ENCODE measurements around the gene MT1H.

Gene MT1H

DNA sequence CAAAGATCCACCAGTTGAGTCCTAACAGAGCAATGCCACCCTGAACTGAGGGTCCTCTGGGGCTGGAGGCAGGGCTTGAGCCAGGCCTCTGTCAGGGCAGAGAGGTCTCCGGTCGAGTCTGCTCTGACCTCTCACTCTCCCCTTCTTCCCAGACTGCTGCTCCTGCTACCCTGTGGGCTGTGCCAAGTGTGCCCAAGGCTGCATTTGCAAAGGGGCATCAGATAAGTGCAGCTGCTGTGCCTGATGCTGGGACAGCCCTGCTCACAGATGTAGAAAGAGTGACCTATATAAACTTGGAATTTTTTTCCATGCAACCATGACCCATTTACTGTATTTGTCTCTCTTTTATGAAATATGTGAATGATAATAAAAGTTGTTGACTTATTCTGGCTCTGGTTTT is 20.3 kb upstream of the MT1H start:
- H3K9me2 ChIP-seq (replicated peaks; ENCODE audit: insufficient read depth, low read length): no peaks in the 10 kb centered on the region
- H3K9me3 ChIP-seq (replicated peaks; ENCODE audit: insufficient read depth, low read length): no peaks in the 10 kb centered on the region
- no peaks in the 10 kb centered on the region for H3K4me1 ChIP-seq (ENCODE audit: low read length)
- no peak overlapping the region for H3K27ac ChIP-seq (ENCODE audit: low read length)
- no peak overlapping the region for H3K4me2 ChIP-seq (ENCODE audit: low read depth, low read length)
- H3K27me3 ChIP-seq (replicated peaks; ENCODE audit: insufficient read depth, low read length): peaks cover 54% of the 10 kb centered on the region
- H3K9ac ChIP-seq (ENCODE audit: low read length): no peak overlapping the region
- no peak overlapping the region for H3K4me3 ChIP-seq (ENCODE audit: low read length)
- TF ChIP-seq CTCF (IDR thresholded peaks at IDR 0.05; ENCODE audit: low read length): no peak
- TF ChIP-seq EZH2phosphoT487 (IDR thresholded peaks at IDR 0.05; ENCODE audit: low read length): no peak
- TF ChIP-seq EZH2 (optimal IDR thresholded peaks at IDR 0.05; ENCODE audit: low read depth, low read length): no peak
- no peaks in the 10 kb centered on the region for H4K20me1 ChIP-seq (ENCODE audit: insufficient read depth, low read length)
- no peaks in the 10 kb centered on the region for H3K79me2 ChIP-seq (ENCODE audit: low read length)
- H2AFZ ChIP-seq (ENCODE audit: low read length): no peak overlapping the region
- DNase-seq: no peak
- no peaks in the 10 kb centered on the region for H3K36me3 ChIP-seq (replicated peaks; ENCODE audit: insufficient read depth, low read length)
- H3F3A ChIP-seq (ENCODE audit: insufficient read depth, low read length): no peaks in the 10 kb centered on the region

- no peaks in the 10 kb centered on the region for H3K9me3 ChIP-seq (replicated peaks; ENCODE audit: insufficient read depth, low read length)
- no peaks in the 10 kb centered on the region for H3K36me3 ChIP-seq (replicated peaks; ENCODE audit: insufficient read depth, low read length)
- no peak overlapping the region for H2AFZ ChIP-seq (ENCODE audit: low read length)
- H3K4me3 ChIP-seq (ENCODE audit: low read length): no peak overlapping the region
- H3K9ac ChIP-seq (ENCODE audit: low read length): no peak overlapping the region
- H4K20me1 ChIP-seq (ENCODE audit: insufficient read depth, low read length): no peaks in the 10 kb centered on the region
- H3K27ac ChIP-seq (ENCODE audit: low read length): no peak overlapping the region
- H3F3A ChIP-seq (ENCODE audit: insufficient read depth, low read length): no peaks in the 10 kb centered on the region
- H3K9me2 ChIP-seq (replicated peaks; ENCODE audit: insufficient read depth, low read length): no peaks in the 10 kb centered on the region
- H3K79me2 ChIP-seq (ENCODE audit: low read length): no peaks in the 10 kb centered on the region
- H3K4me1 ChIP-seq (ENCODE audit: low read length): no peaks in the 10 kb centered on the region
- H3K27me3 ChIP-seq (replicated peaks; ENCODE audit: insufficient read depth, low read length): peaks cover 49% of the 10 kb centered on the region
- H3K4me2 ChIP-seq (ENCODE audit: low read depth, low read length): no peak overlapping the region
- no peak for TF ChIP-seq CTCF (IDR thresholded peaks at IDR 0.05; ENCODE audit: low read length)
- DNase-seq: no peak
Measured at GRCh38 chr16:56649820-56650219, 19.8 kb upstream of the MT1H start.

DNA sequence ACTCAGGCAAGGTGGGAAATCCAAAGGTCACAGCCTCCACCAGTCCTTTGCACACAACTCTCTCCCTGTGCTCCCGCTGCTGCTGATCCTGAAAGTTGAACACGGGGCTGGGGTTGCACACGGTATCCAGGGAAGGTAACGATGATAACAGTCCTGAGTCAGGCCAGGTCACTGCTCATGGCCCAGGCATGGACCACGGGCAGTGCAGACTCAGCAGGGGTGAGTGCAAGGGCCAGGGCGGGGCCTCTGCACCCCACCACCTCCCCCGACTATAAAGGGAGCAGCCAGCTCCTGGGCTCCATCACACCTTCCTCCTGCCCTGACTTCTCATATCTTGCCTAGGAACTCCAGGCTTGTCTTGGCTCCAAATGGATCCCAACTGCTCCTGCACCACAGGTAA is 18.0 kb upstream of the MT1H start, which contains the start of gene MT1B:
MT1B (plus strand) TSS at position 301 of the 400 bp plus-strand sequence; CDS start at position 369, 68 bp downstream.
- DNase-seq: no peak
- no peaks in the 10 kb centered on the region for H3K9me3 ChIP-seq (replicated peaks; ENCODE audit: insufficient read depth, low read length)
- TF ChIP-seq CTCF (IDR thresholded peaks at IDR 0.05; ENCODE audit: low read length) (no peak), EZH2phosphoT487 (IDR thresholded peaks at IDR 0.05; ENCODE audit: low read length) (no peak), EZH2 (optimal IDR thresholded peaks at IDR 0.05; ENCODE audit: low read depth, low read length) (no peak)
- H3K4me1 ChIP-seq (ENCODE audit: low read length): no peaks in the 10 kb centered on the region
- no peaks in the 10 kb centered on the region for H3K79me2 ChIP-seq (ENCODE audit: low read length)
- H3K27me3 ChIP-seq (replicated peaks; ENCODE audit: insufficient read depth, low read length): peaks cover 50% of the 10 kb centered on the region
- H4K20me1 ChIP-seq (ENCODE audit: insufficient read depth, low read length): no peaks in the 10 kb centered on the region
- H2AFZ ChIP-seq (ENCODE audit: low read length): no peak within 1 kb of the TSS
- H3K4me3 ChIP-seq (ENCODE audit: low read length): no peak within 1 kb of the TSS
- no peaks in the 10 kb centered on the region for H3K9me2 ChIP-seq (replicated peaks; ENCODE audit: insufficient read depth, low read length)
- H3K27ac ChIP-seq (ENCODE audit: low read length): no peak within 1 kb of the TSS
- H3K4me2 ChIP-seq (ENCODE audit: low read depth, low read length): no peak within 1 kb of the TSS
- no peak within 1 kb of the TSS for H3K9ac ChIP-seq (ENCODE audit: low read length)
- H3F3A ChIP-seq (ENCODE audit: insufficient read depth, low read length): no peaks in the 10 kb centered on the region
- no peaks in the 10 kb centered on the region for H3K36me3 ChIP-seq (replicated peaks; ENCODE audit: insufficient read depth, low read length)
